ENCODE measurements around the gene INSR.

GRCh38 chr19:7138402-7138801 lies 155.8 kb downstream of the INSR start:
- TF ChIP-seq CTCF (IDR thresholded peaks at IDR 0.05) (no peak), POLR2A (IDR thresholded peaks at IDR 0.05) (no peak)
